ENCODE measurements around the gene DCC. TPM values are rescaled to one million over a fixed set of nuclear protein-coding genes. Genes with fewer than 3 reads are reported as not detected.

The DCC gene
- total and polyA plus RNA-seq, 9 of the 15 experiments (the other 6 are each of a cell fraction or from before 2014, with no cell fraction given), result not detected

GRCh38 chr18:52437161-52437560 lies 97.2 kb downstream of the DCC start:
- no peaks in the 10 kb centered on the region for H3K36me3 ChIP-seq (ENCODE audit: control insufficient read depth, insufficient read depth, low read length)
- in situ Hi-C loops (cut with MboI), result no loop called here
- ChIA-PET CTCF (ENCODE audit: low intra/inter-chr PET ratio) (no interaction called here), POLR2A (no interaction called here)
- H3K9ac ChIP-seq (ENCODE audit: insufficient read depth in 1 of 2, low read depth in 2 of 2, low read length in 2 of 2), result no peak overlapping the region
- intact Hi-C loops (cut with micrococcal nuclease), result no loop called here
- H2AFZ ChIP-seq (ENCODE audit: low read depth, low read length), result no peak overlapping the region
- no peaks in the 10 kb centered on the region for H3K9me3 ChIP-seq (replicated peaks; ENCODE audit: control insufficient read depth, insufficient read depth, low read depth, low read length)
- FAIRE-seq, result no peak
- H3K4me3 ChIP-seq, result no peak overlapping the region
- H3K79me2 ChIP-seq (ENCODE audit: control insufficient read depth, insufficient read depth, low read length), result no peaks in the 10 kb centered on the region
- no peak overlapping the region for H3K27ac ChIP-seq (ENCODE audit: extremely low read depth, low read depth, low read length)
- TF ChIP-seq, protein P1, sequence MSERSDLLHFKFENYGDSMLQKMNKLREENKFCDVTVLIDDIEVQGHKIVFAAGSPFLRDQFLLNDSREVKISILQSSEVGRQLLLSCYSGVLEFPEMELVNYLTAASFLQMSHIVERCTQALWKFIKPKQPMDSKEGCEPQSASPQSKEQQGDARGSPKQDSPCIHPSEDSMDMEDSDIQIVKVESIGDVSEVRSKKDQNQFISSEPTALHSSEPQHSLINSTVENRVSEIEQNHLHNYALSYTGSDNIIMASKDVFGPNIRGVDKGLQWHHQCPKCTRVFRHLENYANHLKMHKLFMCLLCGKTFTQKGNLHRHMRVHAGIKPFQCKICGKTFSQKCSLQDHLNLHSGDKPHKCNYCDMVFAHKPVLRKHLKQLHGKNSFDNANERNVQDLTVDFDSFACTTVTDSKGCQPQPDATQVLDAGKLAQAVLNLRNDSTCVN (CRISPR knock-in tag; IDR thresholded peaks at IDR 0.05), result no peak
- no peak for TF ChIP-seq RBM39 (optimal IDR thresholded peaks at IDR 0.05; ENCODE audit: low read depth, low read length)
- TF ChIP-seq, protein P2, sequence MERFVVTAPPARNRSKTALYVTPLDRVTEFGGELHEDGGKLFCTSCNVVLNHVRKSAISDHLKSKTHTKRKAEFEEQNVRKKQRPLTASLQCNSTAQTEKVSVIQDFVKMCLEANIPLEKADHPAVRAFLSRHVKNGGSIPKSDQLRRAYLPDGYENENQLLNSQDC (CRISPR knock-in tag; IDR thresholded peaks at IDR 0.05), result no peak
- TF ChIP-seq SPI1 (IDR thresholded peaks at IDR 0.05; ENCODE audit: borderline replicate concordance, low read depth, low read length), result no peak
- no peak for TF ChIP-seq ZNF175 (CRISPR knock-in tag; IDR thresholded peaks at IDR 0.05; ENCODE audit: low read depth)
- TF ChIP-seq BMI1 (IDR thresholded peaks at IDR 0.05; ENCODE audit: low read length), result no peak
- TF ChIP-seq DMBX1 (CRISPR knock-in tag; IDR thresholded peaks at IDR 0.05; ENCODE audit: borderline replicate concordance), result no peak
- no peak for TF ChIP-seq FOXA1 (IDR thresholded peaks at IDR 0.05; ENCODE audit: borderline replicate concordance)
- TF ChIP-seq SMARCB1 (IDR thresholded peaks at IDR 0.05; ENCODE audit: insufficient read length, low read depth), result no peak
- no peaks in the 10 kb centered on the region for H3K4me1 ChIP-seq (replicated peaks in 1 of 2; ENCODE audit: control insufficient read depth in 2 of 2, insufficient read depth in 2 of 2, low read length in 2 of 2)
- H3K27me3 ChIP-seq (ENCODE audit: control insufficient read depth in 2 of 2, insufficient read depth in 2 of 2, low read length in 2 of 2), result no peaks in the 10 kb centered on the region
- H4K20me1 ChIP-seq (replicated peaks; ENCODE audit: control insufficient read depth, insufficient read depth, low read length), result no peaks in the 10 kb centered on the region
- no peak for DNase-seq (ENCODE audit: extremely low read depth in 1 of 4, low spot score in 3 of 4)
- no TSS peak for BruUV-seq (replicated peaks)
- H3K9me1 ChIP-seq (ENCODE audit: control insufficient read depth, insufficient read depth, low read length), result no peaks in the 10 kb centered on the region
- no peak overlapping the region for H3K4me2 ChIP-seq (ENCODE audit: insufficient read depth, low read length)
- no peak for ATAC-seq

Measured in K562 (cell line).